ENCODE data around the gene HACD2.

HACD2 gene

DNA sequence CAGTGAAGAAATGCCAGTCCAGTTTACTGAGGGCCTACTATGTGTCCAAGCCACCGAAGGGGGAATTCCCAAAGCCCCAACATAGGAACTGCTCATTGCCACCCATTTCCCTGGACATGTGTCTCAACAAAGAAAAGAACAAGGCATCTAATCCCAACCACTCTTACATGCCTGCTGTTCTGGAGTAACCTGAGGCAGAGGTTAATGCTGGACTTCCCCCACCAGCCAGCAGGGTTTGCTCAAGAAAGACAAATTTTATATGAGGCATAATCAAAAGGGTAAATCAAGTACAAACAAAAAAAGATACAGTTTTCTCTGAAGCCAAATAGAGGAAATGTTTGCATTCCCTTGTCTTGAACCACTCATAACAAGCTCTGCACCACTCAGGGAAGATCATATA lies 140.1 kb downstream of the HACD2 start:
- TF ChIP-seq, protein P1, sequence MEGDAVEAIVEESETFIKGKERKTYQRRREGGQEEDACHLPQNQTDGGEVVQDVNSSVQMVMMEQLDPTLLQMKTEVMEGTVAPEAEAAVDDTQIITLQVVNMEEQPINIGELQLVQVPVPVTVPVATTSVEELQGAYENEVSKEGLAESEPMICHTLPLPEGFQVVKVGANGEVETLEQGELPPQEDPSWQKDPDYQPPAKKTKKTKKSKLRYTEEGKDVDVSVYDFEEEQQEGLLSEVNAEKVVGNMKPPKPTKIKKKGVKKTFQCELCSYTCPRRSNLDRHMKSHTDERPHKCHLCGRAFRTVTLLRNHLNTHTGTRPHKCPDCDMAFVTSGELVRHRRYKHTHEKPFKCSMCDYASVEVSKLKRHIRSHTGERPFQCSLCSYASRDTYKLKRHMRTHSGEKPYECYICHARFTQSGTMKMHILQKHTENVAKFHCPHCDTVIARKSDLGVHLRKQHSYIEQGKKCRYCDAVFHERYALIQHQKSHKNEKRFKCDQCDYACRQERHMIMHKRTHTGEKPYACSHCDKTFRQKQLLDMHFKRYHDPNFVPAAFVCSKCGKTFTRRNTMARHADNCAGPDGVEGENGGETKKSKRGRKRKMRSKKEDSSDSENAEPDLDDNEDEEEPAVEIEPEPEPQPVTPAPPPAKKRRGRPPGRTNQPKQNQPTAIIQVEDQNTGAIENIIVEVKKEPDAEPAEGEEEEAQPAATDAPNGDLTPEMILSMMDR (IDR thresholded peaks at IDR 0.05; ENCODE audit: insufficient read depth, low read length, poor library complexity, severe bottlenecking): no peak
- Histone ChIP-seq H3K4me3 (replicated peaks; ENCODE audit: low read depth, low read length) (no peak overlapping the region), H3K36me3 (ENCODE audit: control insufficient read depth, insufficient read depth, low read length) (no peaks in the 10 kb centered on the region), H3K27me3 (replicated peaks; ENCODE audit: control insufficient read depth, insufficient read depth, low read length) (no peaks in the 10 kb centered on the region; the same call in none of the 2 replicates)
- no peak for DNase-seq (ENCODE audit: extremely low read depth, insufficient read length)

DNA sequence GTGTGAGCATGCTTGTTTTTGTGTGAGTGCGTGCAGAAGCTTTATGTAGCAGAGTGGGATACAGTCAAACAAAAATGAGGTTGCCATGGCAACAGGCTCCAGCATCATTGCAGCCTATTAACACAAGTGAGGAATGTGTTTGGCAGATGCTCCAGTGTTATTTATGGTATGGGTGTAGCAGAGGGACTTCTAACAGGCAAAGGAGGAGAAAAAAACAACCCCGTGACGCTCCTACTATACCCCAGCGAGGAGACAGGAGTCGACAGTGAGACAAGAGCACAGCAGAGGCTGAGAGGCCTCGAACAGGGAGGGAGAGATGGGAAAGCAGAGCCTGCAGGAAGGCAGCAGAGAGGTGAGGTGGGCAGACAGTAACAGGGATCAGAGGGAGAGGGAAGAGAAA lies 140.8 kb downstream of the HACD2 start:
- TF ChIP-seq, protein P1 (IDR thresholded peaks at IDR 0.05; ENCODE audit: insufficient read depth, low read length, poor library complexity, severe bottlenecking): no peak
- H3K4me3 ChIP-seq (replicated peaks; ENCODE audit: low read depth, low read length): no peak overlapping the region
- H3K27me3 ChIP-seq (replicated peaks; ENCODE audit: control insufficient read depth, insufficient read depth, low read length): no peaks in the 10 kb centered on the region; the same call in none of the 2 replicates
- H3K36me3 ChIP-seq (ENCODE audit: control insufficient read depth, insufficient read depth, low read length): no peaks in the 10 kb centered on the region
- no peak for DNase-seq (ENCODE audit: extremely low read depth, insufficient read length)

DNA sequence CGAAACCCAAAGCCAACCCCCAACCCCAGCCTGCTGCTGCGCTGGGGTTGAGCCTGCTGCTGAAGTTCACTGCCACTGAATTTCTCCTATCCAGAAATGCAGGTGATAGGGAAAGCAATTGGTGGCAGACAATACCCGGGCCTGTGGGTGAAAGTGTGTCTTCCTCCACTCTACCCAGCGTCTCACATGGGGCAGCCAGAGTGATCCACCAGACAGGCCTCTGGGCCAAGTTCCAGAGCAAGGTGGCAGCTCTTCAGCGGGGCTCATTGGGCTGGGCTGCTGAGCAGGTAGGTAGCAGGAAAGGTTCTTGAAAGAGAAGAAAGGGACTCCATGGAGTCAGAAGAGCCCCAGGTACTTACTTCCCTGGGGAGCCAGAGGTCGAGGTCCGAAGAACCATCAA lies 141.9 kb downstream of the HACD2 start:
- no peak overlapping the region for H3K4me3 ChIP-seq (replicated peaks; ENCODE audit: low read depth, low read length)
- no peak for DNase-seq (ENCODE audit: extremely low read depth, insufficient read length)
- TF ChIP-seq, protein P1 (IDR thresholded peaks at IDR 0.05; ENCODE audit: insufficient read depth, low read length, poor library complexity, severe bottlenecking): no peak

DNA sequence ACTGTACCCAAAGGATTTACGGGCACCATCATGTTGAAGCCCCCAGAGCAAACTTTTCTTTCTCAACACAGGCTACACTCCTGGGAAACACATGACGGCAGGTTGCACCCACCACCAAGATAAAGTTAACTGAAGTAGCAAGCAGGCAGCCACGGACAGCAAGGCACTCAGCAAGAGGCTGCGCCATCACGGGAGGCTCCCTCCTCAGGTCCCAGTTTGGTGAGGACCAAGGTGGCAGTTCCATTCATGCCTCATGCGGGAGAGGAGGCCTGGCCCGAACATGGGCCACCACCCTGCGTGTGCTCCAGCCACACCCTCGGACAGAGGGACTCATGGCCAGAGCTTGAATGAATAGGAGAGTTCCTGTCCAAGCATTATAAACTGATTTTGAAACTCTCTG lies 142.7 kb downstream of the HACD2 start:
- DNase-seq (ENCODE audit: extremely low read depth, insufficient read length): no peak
- TF ChIP-seq, protein P1 (IDR thresholded peaks at IDR 0.05; ENCODE audit: insufficient read depth, low read length, poor library complexity, severe bottlenecking): no peak
- H3K27me3 ChIP-seq (replicated peaks; ENCODE audit: control insufficient read depth, insufficient read depth, low read length): no peaks in the 10 kb centered on the region; the same call in none of the 2 replicates
- no peak overlapping the region for H3K4me3 ChIP-seq (replicated peaks; ENCODE audit: low read depth, low read length)
- no peaks in the 10 kb centered on the region for H3K36me3 ChIP-seq (ENCODE audit: control insufficient read depth, insufficient read depth, low read length)

More for the DNA sequence above, 141.9 kb downstream of the HACD2 start:
- H3K27me3 ChIP-seq (replicated peaks; ENCODE audit: control insufficient read depth, insufficient read depth, low read length): no peaks in the 10 kb centered on the region; the same call in none of the 2 replicates
- H3K36me3 ChIP-seq (ENCODE audit: control insufficient read depth, insufficient read depth, low read length): no peaks in the 10 kb centered on the region
